ENCODE measurements around the gene SUPT7L. TPM values are rescaled to one million over a fixed set of nuclear protein-coding genes. Genes with fewer than 3 reads are reported as not detected.

Gene SUPT7L
- total and polyA plus RNA-seq, 2 donors from 2014 or later = 28.1 to 29.6 TPM

GRCh38 chr2:27613985-27614384, 49.4 kb downstream of the SUPT7L start:
- no peaks in the 10 kb centered on the region for H3K4me1 ChIP-seq (ENCODE audit: control insufficient read depth in 2 of 3, insufficient read depth in 2 of 3, low read depth in 1 of 3, low read length in 3 of 3)
- no peaks in the 10 kb centered on the region for H3K27me3 ChIP-seq (ENCODE audit: control insufficient read depth, insufficient read depth, low read length)
- no peaks in the 10 kb centered on the region for H3K9me3 ChIP-seq (ENCODE audit: control insufficient read depth in 2 of 3, insufficient read depth in 1 of 3, low read length in 3 of 3)
- TF ChIP-seq, protein P1, sequence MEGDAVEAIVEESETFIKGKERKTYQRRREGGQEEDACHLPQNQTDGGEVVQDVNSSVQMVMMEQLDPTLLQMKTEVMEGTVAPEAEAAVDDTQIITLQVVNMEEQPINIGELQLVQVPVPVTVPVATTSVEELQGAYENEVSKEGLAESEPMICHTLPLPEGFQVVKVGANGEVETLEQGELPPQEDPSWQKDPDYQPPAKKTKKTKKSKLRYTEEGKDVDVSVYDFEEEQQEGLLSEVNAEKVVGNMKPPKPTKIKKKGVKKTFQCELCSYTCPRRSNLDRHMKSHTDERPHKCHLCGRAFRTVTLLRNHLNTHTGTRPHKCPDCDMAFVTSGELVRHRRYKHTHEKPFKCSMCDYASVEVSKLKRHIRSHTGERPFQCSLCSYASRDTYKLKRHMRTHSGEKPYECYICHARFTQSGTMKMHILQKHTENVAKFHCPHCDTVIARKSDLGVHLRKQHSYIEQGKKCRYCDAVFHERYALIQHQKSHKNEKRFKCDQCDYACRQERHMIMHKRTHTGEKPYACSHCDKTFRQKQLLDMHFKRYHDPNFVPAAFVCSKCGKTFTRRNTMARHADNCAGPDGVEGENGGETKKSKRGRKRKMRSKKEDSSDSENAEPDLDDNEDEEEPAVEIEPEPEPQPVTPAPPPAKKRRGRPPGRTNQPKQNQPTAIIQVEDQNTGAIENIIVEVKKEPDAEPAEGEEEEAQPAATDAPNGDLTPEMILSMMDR (IDR thresholded peaks at IDR 0.05; ENCODE audit: borderline replicate concordance, extremely low read depth, insufficient read depth) = no peak
- intact Hi-C loops (cut with DNase I) = no loop called here
- peaks cover 6 to 26% (median 18%) of the 10 kb centered on the region in 3 donors for H3K36me3 ChIP-seq (ENCODE audit: control insufficient read depth in 2 of 3, insufficient read depth in 3 of 3, low read length in 3 of 3)
- no peak overlapping the region for H3K9ac ChIP-seq (ENCODE audit: low read length in 3 of 3)
- FAIRE-seq (no peak), DNase-seq (no peak)
- no peak overlapping the region for H3K4me3 ChIP-seq (ENCODE audit: low read length in 3 of 3)
- H3K27ac ChIP-seq (ENCODE audit: low read depth in 2 of 2, low read length in 2 of 2) = no peak overlapping the region

DNA sequence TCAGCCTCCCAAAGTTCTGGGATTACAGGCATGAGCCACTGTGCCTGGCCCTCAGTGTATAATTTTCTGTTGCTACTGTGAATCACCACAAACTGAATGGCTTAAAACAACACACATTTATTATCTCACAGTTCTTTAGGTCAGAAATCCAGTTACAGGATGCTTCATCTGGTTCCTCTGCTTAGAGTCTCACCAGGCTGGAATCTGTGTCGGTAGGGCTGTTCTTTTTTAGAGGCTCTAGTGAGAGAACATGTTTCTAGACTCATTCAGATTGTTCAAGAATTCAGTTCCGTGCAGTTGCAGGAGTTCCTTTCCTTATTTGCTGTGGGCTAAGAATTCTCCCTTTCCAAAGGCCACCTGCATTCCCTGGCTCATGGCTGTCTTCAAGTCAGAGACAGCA, 56.8 kb downstream of the SUPT7L start:
- DNase-seq = no peak
- peaks cover 18 to 33% (median 21%) of the 10 kb centered on the region in 3 donors for H3K36me3 ChIP-seq (ENCODE audit: control insufficient read depth in 2 of 3, insufficient read depth in 3 of 3, low read length in 3 of 3)
- no peaks in the 10 kb centered on the region for H3K4me1 ChIP-seq (ENCODE audit: control insufficient read depth in 2 of 3, insufficient read depth in 2 of 3, low read depth in 1 of 3, low read length in 3 of 3)
- intact Hi-C loops (cut with DNase I) = no loop called here
- H3K9ac ChIP-seq (ENCODE audit: low read length in 3 of 3) = no peak overlapping the region
- TF ChIP-seq, protein P1 (IDR thresholded peaks at IDR 0.05; ENCODE audit: borderline replicate concordance, extremely low read depth, insufficient read depth) = no peak
- no peak overlapping the region for H3K4me3 ChIP-seq (ENCODE audit: low read length in 3 of 3)
- no peak overlapping the region for H3K27ac ChIP-seq (ENCODE audit: low read depth in 2 of 2, low read length in 2 of 2)
- H3K27me3 ChIP-seq (ENCODE audit: control insufficient read depth, insufficient read depth, low read length) = no peaks in the 10 kb centered on the region
- no peaks in the 10 kb centered on the region for H3K9me3 ChIP-seq (ENCODE audit: control insufficient read depth in 2 of 3, insufficient read depth in 1 of 3, low read length in 3 of 3)
- no peak for FAIRE-seq

Other genes with a start within 250 kb of the SUPT7L start
- gene NRBP1, start 235.0 kb downstream of the SUPT7L start, total RNA-seq = 69.5 TPM
- 56.5 TPM for gene NRBP1, start 235.0 kb downstream of the SUPT7L start, polyA plus RNA-seq (ENCODE audit: insufficient read depth, low read depth, low replicate concordance)
- gene KRTCAP3, start 221.2 kb downstream of the SUPT7L start, total RNA-seq = 32.1 TPM
- gene KRTCAP3, start 221.2 kb downstream of the SUPT7L start, polyA plus RNA-seq (ENCODE audit: insufficient read depth, low read depth, low replicate concordance) = 17.2 TPM
- 40.3 TPM for gene IFT172, start 173.9 kb downstream of the SUPT7L start, total RNA-seq
- gene IFT172, start 173.9 kb downstream of the SUPT7L start, polyA plus RNA-seq (ENCODE audit: insufficient read depth, low read depth, low replicate concordance) = 25.9 TPM
- 18.0 TPM for gene FNDC4, start 168.4 kb downstream of the SUPT7L start, total RNA-seq
- gene FNDC4, start 168.4 kb downstream of the SUPT7L start, polyA plus RNA-seq (ENCODE audit: insufficient read depth, low read depth, low replicate concordance) = 8.5 TPM
- gene GCKR, start 166.8 kb downstream of the SUPT7L start, total RNA-seq = 2.2 TPM
- not detected for gene GCKR, start 166.8 kb downstream of the SUPT7L start, polyA plus RNA-seq (ENCODE audit: insufficient read depth, low read depth, low replicate concordance)
- gene ZNF512, start 80.6 kb downstream of the SUPT7L start, total RNA-seq = 40.6 TPM
- gene ZNF512, start 80.6 kb downstream of the SUPT7L start, polyA plus RNA-seq (ENCODE audit: insufficient read depth, low read depth, low replicate concordance) = 15.1 TPM
- gene CCDC121, start 34.6 kb downstream of the SUPT7L start, total RNA-seq = 5.6 TPM
- gene CCDC121, start 34.6 kb downstream of the SUPT7L start, polyA plus RNA-seq (ENCODE audit: insufficient read depth, low read depth, low replicate concordance) = 4.2 TPM
- 28.1 TPM for gene GPN1, start 34.6 kb downstream of the SUPT7L start, total RNA-seq
- gene GPN1, start 34.6 kb downstream of the SUPT7L start, polyA plus RNA-seq (ENCODE audit: insufficient read depth, low read depth, low replicate concordance) = 31.6 TPM
- 20.9 TPM for gene SLC4A1AP, start 275 bp upstream of the SUPT7L start, total RNA-seq
- 19.1 TPM for gene SLC4A1AP, start 275 bp upstream of the SUPT7L start, polyA plus RNA-seq (ENCODE audit: insufficient read depth, low read depth, low replicate concordance)
- 107 TPM for gene MRPL33, start 108.1 kb upstream of the SUPT7L start, total RNA-seq
- 312 TPM for gene MRPL33, start 108.1 kb upstream of the SUPT7L start, polyA plus RNA-seq (ENCODE audit: insufficient read depth, low read depth, low replicate concordance)
- gene RBKS, start 226.8 kb upstream of the SUPT7L start, total RNA-seq = 10.3 TPM
- 28.7 TPM for gene RBKS, start 226.8 kb upstream of the SUPT7L start, polyA plus RNA-seq (ENCODE audit: insufficient read depth, low read depth, low replicate concordance)
- gene BABAM2, start 227.1 kb upstream of the SUPT7L start, total RNA-seq = 74.1 TPM
- 68.4 TPM for gene BABAM2, start 227.1 kb upstream of the SUPT7L start, polyA plus RNA-seq (ENCODE audit: insufficient read depth, low read depth, low replicate concordance)

All from kidney (tissue), 14 donors.